GM21515 (cell line): Measurements from ENCODE around the gene NF1.
"Not testable (repeated sequence)": the region's sequence is repeated elsewhere in the genome, so short reads cannot be mapped to it uniquely, and the experiment has no call there.

Source experiments
- ATAC-seq: cut with Tn5 transposase; IDR thresholded peaks from one replicate; pipeline ENCODE4 v1.9.1; 2021; ENCODE audit not compliant: unreplicated experiment

NF1 gene

DNA sequence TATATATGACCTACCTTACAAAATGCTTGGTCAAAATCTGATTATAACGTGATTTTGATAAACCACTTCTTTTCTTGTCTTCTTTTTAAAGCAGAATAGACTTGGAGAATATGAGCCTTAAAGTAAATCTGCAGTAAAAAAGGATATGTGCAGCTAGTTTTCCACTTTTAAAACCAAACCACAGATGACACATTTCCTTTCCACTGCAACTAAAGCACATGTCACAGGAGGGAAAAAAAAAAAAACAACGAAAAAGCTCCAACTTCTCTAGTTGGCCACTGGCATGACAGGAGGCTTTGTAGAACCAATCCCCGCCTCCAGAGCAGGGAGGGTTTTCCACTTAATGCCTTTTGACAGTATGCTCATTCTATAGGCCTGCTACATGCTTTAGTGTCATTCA, 226.7 kb downstream of the NF1 start, which contains the start of gene EVI2A:
TSS of gene EVI2A (minus strand) at position 142 of the 400 bp plus-strand sequence. CDS start 2,609 bp downstream, outside the sequence.
- no peak for ATAC-seq

DNA sequence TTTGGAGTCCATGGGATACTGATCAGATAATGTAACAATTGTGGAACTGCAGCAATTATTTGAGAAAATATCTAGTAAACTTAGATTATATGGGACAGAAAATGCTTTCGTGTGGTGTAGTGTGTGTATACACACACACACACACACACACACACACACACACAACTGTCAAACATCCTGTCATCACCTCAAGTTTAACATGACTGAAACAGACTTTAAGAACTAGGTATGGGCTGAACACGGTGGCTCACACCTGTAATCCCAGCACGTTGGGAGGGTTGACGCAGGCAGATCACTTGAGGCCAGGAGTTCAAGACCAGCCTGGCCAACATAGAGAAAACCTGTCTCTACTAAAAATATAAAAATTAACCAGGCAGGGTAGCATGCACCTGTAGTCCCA, 227.2 kb downstream of the NF1 start:
- ATAC-seq: no peak

DNA sequence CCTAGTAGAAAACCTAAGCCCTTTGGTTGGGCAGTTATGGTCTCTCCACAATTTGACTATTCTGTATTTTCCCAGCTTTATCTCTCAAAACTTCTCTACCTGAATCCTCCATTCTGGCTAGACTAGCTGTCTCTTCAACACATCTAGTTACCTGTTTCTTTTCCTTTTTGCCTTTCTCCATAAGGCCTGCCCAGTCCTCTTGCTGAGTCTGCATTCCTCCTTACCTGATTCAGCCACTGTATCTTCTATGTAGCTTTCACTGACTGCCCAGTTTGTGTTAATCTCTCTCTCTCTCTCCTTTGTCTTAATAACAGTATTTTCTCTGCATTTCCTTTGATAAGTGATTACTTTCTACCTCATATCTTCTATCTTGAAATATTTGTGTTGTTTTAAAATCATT, 228.8 kb downstream of the NF1 start:
- no peak for ATAC-seq

DNA sequence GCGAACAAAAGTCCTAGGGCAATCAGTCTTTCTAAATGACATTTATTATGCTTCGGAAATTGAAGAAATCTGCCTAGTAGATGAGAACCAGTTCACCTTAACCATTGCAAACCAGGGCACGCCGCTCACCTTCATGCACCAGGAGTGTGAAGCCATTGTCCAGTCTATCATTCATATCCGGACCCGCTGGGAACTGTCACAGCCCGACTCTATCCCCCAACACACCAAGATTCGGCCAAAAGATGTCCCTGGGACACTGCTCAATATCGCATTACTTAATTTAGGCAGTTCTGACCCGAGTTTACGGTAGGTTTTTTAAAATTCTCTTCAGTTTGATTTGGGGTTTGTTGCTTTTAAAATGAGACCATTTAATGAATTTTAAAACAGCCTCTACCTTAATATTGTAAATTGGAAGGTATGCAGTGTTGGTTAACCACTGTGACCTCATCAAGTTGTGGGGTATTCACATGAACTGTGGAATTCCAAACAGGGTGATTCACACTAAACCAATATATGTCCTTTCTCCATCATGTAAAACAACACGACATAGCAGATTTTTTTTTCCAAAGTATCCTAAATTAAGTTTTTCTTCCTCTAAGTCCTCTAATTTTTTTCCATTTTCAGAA, 232.9 kb downstream of the NF1 start:
- no peak for ATAC-seq

DNA sequence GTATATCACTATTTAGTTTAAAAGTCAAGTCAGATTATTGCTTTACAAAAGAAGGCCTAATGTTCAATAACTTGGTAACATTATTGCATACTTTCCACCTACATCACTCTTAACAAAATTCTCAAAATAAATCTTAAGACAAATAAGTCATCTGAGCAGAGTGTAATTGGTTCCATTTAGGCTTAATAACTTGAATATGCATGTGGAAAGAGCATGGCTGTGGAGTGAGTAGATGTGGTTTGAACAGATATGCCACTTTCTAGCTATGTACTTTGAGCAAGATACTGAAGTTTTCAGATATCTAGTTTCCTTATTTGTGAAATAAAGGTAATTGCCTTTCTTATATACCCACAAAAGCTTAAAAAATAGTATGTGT, 233.4 kb downstream of the NF1 start:
- no peak for ATAC-seq

DNA sequence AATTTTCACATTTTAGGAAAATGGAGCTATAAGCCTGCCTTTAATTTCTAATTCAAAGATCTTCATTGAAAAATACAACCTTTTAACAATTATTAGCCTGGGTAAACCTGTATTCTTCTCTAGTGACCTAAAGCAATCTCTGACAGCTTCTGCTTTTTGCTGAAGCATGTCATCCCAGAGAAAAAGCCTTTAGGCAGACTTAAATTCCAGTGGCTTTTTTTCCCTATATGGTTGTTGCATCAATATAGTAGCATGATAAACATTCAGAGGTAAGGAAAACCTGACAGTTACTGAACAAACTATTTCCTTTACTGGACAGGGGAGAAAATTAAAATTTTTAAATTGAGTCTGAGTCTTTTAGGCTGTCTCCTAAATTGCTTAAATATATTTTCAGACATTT, 234.4 kb downstream of the NF1 start:
- ATAC-seq: no peak

DNA sequence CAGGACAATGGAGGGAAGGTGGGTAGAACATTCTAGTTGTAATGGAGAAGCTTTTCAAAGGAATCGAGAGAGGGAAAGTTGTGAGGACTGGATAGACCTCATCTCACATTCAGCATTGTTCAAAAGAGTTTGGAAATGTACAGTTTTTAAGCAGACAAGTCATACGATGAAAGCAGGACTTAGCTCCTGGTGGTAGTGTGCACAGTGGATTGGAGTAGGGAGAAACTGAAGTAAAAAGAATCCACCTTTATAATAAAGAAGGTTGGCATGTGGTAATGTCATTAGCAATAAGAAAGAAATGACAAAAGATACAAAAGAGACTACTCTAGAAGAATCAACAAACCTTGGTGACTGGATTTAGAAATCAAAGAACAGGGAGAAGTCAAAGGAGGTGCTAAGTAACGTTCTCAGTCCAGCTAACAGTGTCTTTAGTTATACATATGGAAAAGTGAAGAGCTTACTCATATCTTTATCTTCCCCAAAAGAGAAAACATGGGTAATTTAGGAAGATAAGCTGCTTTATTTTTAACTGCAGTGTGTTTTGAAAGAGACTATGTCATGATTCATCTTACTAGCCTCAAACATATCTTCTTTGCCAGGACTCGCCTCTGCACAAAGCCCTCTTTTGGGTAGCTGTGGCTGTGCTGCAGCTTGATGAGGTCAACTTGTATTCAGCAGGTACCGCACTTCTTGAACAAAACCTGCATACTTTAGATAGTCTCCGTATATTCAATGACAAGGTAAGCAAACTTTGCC, 245.3 kb downstream of the NF1 start:
- ATAC-seq: no peak

DNA sequence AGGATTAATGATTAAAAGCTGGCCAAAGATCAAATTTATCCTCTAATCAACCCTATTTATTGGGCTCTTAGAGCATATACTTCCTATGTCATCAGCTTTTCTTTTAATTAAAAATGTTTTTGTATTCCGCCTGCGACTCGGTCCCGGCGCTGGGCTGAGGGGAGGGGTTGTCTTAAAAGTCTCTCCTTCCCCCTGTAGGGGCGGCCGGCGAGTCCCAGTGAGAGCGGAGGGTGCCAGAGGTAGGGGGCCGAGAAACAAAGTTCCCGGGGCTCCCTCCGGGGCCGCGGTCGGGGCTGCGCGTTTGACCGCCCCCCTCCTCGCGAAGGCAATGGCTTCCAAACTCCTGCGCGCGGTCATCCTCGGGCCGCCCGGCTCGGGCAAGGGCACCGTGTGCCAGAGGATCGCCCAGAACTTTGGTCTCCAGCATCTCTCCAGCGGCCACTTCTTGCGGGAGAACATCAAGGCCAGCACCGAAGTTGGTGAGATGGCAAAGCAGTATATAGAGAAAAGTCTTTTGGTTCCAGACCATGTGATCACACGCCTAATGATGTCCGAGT, 250.5 kb downstream of the NF1 start:
- not testable (repeated sequence) for ATAC-seq

DNA sequence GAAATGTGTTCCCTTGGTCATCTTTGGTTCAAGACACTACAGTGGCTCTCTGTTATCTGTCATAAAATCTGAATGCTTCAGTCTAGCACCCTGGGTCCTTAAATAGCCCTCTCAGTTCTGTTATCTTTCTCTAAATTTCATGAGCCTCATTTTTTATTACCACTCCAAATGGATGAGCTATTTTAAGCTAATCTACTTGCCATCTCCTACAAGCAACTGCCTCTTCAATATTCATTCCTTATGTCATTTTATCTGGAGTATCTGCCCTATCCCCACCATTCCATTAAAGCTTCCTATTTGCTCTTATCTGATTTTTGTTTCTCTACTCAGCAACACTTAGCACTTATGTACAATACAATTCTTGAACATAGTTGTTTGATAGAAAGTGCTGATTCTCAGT, 254.7 kb downstream of the NF1 start:
- no peak for ATAC-seq

DNA sequence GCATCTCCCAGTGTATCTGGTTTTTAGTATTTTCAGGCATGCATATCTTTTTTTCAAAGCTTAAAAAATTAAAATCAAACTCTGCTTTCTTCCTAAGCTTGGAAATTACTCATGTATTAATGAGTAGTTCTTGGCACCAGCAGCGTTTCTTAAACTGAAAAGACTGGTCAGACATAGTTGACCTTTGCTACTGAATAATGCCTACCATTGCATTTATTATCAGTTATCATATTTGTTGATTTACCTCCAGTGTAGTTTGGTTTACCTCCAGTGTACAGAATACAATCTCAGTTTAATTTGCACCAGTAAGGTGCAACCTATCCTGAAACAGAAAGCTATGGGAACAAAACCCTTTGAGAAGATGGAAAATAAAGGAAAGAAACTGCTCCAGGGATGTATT, 261.2 kb downstream of the NF1 start:
- ATAC-seq: no peak

DNA sequence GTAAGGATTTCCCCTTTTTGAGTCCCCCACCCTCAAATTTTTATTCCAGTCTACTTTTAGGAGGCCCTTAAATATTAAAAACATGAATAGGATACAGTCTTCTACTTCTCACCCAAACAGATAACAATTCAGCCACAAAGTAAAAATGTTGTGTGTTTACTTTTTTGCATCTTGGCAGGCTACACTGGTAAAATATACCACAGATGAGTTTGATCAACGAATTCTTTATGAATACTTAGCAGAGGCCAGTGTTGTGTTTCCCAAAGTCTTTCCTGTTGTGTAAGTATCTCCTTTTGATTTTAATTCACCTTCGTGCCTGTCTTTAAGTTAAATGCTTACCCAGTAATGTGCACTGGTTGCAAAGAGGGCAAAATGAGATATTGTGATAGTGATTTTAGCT, 262.3 kb downstream of the NF1 start:
- ATAC-seq: no peak

DNA sequence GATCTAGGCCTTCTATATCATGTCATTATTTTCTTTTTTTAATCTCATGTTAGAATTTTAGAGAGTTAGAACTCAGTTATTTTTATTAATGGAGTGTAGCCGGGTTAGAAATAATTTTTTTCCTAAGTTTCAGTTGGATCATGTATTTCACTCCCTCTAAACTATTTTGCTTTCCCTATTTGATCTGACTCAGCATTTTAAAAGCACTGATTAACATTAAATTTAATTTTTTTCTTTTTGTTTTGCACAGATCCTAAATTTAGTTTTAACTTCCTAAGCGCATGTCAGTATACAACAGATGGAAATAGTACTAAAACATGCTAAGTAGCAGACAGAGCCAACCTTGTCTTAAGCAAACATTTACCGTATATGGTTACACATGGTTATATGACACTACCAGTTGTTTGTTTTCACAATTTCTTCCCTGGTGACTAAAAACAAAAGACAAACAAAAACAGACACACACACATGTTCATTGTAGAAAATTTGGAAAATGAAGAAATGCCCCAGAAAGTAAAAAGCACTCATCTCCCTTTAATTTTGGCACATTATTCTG, 263.1 kb downstream of the NF1 start:
- ATAC-seq: no peak

DNA sequence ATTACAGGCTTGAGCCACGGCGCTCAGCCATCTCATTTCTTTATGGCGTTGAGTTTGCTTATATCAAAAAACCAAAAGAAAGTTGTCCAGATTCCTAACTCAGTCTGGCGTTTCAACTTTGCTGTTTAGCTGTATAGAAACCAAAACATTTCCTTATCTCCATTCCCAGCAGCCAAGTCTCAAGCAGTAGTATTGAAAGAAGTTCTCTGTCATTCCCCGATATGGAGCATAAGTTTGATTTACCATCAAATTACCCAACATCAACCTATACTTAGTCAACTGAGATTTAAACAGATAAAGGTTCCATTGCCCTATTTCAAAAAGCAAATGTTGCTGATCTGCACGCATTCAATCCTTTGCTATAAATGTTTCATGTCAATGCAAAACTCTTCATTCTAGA, 269.2 kb downstream of the NF1 start:
- no peak for ATAC-seq

DNA sequence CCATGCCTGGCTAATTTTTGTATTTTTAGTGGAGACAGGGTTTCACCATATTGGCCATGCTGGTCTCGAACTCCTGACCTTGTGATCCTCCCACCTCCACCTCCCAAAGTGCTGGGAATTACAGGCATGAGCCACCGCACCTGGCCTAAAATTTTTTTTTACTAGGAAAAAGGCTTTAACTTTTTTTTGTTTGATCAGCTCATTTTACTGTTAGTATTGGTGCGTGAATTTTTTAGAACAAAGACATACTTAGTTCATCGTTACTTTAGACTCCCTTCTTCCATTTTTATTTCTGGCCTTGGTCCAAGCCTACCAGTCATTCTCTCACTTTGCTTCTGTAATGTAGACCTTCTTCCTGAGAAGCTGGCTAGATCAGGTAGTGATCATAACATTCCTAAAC, 271.3 kb downstream of the NF1 start:
- ATAC-seq: no peak

DNA sequence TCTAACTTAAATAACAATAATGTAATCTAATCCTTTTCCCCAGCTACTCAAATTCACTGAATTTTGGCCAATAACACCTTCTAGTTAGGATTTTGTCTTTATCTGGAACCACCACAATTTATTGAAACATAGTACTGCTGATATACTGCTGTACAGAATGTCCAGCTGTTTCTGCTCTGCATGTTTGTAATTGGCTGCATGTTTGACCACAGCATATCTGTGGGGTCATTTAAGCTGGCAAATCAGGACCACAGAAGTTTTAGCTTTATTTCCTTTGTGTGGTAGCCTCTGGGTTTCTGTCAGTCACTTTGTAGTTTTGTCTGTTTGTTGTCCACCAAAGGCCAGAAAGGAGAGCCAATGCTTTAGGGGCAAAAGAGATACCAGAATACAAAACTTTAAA, 274.5 kb downstream of the NF1 start:
- no peak for ATAC-seq

DNA sequence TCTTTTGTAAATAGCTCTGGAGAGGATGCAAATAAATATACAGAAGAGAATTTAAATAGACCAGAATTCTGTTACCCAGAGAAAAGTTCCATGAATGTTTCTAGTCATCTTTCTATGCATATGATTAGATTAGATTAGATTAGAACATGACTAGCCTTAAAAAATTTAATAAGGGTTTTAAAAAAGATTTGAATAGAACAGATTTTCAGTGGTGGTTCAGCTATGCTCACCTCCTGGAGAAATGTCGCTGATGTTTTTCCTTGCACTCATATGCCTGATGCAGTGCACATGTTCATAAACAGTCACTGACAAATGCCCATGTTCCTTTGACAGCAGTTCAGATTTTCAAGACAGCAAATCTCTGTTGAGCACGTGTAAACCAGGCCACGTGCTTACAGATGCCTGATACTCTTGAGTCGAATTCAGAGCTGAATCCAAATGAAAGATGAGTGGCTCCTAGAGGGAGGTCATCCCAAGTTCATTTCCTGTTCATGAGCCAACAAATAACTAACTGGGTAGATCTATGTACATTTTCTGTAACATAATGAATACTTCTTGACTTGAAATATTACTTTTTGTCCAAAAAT, 276.8 kb downstream of the NF1 start:
- ATAC-seq: no peak

DNA sequence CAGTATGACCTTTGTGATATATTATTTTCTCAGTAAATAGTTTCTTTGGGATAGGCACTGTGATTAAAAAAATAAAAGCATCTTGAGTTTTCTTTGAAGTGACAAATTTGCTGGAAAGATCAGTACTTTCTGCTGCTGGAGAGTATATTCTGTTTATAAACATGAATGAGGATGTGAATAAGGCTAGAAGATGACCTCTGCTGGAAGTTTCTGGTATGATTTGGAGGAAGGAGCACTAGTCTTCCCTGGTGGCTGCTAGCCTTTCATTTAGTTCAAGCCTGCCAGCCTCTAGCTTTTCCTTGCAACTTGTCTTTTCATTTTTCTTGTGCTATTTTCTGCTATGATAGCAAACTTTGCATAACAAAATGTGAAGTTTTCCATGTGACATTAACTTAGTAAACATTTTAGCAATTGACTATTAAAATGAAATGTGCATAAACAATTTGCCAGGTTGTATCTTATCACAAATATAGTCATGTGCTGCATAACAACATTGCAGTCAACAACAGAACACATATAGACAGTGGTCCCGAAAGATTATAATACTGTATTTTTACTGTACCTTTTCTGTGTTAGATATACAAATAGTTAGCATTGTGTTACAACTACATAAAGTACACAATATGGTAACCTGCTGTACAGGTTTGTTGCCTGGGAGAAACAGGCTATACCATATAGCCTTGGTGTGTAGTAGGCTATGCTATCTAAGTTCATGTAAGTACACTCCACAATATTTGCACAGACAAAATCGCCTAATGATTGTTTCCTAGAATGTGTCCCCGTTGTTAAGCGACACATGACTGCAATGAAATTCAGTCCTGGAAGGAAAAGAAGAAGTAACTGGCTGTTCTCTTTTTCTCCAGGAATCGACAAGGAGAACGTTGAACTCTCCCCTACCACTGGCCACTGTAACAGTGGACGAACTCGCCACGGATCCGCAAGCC, 278.6 kb downstream of the NF1 start:
- no peak for ATAC-seq

DNA sequence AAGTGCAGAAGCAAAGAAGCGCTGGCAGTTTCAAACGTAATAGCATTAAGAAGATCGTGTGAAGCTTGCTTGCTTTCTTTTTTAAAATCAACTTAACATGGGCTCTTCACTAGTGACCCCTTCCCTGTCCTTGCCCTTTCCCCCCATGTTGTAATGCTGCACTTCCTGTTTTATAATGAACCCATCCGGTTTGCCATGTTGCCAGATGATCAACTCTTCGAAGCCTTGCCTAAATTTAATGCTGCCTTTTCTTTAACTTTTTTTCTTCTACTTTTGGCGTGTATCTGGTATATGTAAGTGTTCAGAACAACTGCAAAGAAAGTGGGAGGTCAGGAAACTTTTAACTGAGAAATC, 279.3 kb downstream of the NF1 start:
- ATAC-seq: no peak

DNA sequence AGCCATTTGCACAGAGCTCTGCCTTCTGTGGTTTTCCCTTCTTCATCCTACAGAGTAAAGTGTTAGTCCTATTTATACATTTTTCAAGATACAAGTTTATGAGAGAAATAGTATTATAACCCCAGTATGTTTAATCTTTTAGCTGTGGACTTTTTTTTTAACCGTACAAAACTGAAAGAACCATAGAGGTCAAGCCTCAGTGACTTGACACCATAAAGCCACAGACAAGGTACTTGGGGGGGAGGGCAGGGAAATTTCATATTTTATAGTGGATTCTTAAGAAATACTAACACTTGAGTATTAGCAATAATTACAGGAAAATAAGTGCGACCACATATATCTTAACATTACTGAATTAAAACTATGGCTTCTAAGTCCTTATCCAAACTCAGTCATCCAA, 279.7 kb downstream of the NF1 start:
- ATAC-seq: no peak

DNA sequence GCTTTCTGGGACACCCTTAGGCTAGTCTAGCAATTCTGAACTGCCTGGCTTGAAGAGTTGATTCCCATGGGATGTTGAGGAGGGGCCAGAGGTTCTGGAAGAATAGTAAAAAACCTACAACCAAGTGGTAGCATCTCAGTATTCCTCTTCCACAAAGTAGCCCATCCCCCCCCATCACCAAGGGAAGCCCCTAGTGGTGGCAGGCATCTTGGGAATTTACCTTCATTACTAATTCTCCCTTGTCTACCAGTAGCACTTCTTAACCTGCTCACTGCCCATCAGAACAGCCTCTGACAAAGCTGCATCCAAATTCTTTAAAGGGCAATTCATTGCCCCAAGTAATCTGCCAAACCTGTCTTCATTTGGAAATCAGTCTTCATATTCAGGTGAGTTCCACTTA, 283.9 kb downstream of the NF1 start:
- ATAC-seq: no peak
